HG03175 (cell line): ENCODE results near the gene NR4A3.
"Not testable (repeated sequence)": the region's sequence is repeated elsewhere in the genome, so short reads cannot be mapped to it uniquely, and the experiment has no call there.

ENCODE experiments used
- ATAC-seq: cut with Tn5 transposase; IDR thresholded peaks from one replicate; pipeline ENCODE4 v1.9.1; 2021; ENCODE audit warnings: mild to moderate bottlenecking, moderate library complexity; ENCODE audit not compliant: unreplicated experiment

The NR4A3 gene

DNA sequence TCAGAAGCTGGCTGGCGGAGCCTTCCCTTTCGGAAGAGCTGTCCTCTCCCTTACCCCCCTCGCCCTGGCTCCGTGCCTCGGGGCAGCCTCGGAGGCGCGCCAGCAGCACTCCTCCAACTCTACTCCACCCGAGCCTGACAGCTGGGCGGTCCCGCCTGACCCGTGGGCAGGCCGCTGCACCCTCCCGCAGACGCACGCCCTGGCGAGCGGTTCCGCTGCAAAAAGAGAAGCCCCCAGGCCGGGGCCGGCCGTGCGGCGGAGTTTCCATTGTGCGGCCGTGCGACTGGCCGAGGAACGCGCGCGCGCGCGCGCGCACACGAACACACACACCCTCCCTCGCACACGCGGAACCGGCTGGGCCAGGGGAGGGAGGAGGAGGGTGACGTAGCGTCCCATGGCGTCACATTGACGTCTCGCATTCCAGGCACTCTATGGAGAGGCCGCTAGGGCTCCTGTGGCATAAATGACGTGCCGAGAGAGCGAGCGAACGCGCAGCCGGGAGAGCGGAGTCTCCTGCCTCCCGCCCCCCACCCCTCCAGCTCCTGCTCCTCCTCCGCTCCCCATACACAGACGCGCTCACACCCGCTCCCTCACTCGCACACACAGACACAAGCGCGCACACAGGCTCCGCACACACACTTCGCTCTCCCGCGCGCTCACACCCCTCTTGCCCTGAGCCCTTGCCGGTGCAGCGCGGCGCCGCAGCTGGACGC lies at the start of gene NR4A3:
TSS of gene NR4A3 (plus strand) at position 490 of the 713 bp plus-strand sequence. CDS start 6,158 bp downstream, outside the sequence.
- ATAC-seq, result peak; percentile 47

DNA sequence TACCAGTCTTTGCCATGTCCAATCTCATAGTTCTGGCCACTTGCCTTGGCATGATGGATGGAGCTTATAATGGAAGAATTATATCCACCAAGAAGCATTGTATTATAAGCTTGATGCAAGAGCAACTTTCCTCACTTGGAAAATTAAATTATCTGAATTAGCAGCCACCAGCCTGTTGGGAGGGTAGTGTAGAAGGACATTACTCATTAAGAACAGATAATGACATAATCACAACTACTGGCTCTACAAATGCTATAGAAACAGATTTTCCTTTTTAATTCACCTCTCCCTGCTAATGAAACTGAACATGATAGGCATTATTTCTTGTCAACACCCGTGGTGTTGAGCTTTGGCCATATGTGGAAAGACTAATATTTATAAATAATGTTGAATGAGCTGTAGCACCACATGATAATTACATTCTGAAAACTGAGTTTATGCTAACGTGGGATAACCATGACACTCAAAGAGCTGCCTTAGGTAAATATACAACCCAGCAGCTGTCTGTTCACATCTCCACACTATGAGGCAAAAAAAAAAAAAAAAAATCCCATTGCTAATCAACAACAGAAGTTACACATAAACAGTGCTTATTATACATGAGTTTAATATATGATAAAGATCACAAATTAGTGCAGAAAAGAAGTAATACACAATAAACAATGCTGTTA lies 48.1 kb upstream of the NR4A3 start:
- ATAC-seq, result no peak

- ATAC-seq, result no peak
Observed at GRCh38 chr9:99778308-99778707, 43.4 kb upstream of the NR4A3 start.

DNA sequence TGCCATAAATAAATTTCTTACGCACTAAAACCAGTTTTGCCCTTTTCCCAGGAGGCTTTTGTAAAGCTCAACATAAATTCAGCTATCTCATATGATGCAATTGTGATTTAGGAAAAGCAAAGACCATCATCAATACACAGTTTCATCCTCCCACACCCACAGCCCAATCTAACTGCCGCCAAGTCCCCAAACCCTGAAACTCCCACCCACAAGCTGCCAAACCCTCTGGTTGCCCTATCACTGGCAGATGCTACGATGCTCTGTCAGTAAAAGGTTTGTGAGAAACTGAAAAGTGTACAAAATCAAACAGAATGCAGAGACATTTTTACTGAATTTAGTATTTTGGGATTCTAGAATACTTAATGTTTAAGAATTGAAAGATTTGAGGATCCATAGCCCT lies 42.8 kb upstream of the NR4A3 start:
- ATAC-seq, result no peak

- ATAC-seq, result no peak
Observed at GRCh38 chr9:99779277-99779676, 42.4 kb upstream of the NR4A3 start.

GRCh38 chr9:99782349-99782748 lies 39.3 kb upstream of the NR4A3 start:
- not testable (repeated sequence) for ATAC-seq

- no peak for ATAC-seq
Observed at GRCh38 chr9:99782962-99783718, 38.5 kb upstream of the NR4A3 start.

DNA sequence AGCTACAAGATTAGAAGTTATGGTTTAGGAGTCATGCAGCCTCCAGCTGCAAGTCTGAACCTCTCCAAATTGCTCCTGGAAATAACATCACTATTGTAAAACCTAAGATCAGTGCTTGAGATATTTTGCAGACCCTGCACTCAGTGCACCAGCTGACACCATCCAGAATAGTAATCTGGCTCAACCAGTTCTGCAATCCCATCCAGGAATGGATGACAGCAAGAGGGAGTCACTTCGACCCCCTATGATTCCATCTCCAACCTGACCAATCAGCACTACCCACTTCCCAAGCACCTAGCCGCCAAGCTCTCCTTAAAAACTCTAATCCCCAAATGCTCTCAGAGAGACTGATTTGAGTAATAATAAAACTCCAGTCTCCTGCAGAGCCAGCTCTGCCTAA lies 37.9 kb upstream of the NR4A3 start:
- ATAC-seq, result no peak

- no peak for ATAC-seq
Observed at GRCh38 chr9:99785010-99785590, 36.6 kb upstream of the NR4A3 start.

GRCh38 chr9:99787556-99787955 lies 34.1 kb upstream of the NR4A3 start:
- no peak for ATAC-seq

- ATAC-seq, result no peak
Observed at GRCh38 chr9:99793528-99793927, 28.2 kb upstream of the NR4A3 start.

GRCh38 chr9:99796231-99796630 lies 25.5 kb upstream of the NR4A3 start:
- ATAC-seq, result no peak

GRCh38 chr9:99801775-99802174 lies 19.9 kb upstream of the NR4A3 start:
- no peak for ATAC-seq

- no peak for ATAC-seq
Observed at GRCh38 chr9:99803694-99804093, 18.0 kb upstream of the NR4A3 start.

DNA sequence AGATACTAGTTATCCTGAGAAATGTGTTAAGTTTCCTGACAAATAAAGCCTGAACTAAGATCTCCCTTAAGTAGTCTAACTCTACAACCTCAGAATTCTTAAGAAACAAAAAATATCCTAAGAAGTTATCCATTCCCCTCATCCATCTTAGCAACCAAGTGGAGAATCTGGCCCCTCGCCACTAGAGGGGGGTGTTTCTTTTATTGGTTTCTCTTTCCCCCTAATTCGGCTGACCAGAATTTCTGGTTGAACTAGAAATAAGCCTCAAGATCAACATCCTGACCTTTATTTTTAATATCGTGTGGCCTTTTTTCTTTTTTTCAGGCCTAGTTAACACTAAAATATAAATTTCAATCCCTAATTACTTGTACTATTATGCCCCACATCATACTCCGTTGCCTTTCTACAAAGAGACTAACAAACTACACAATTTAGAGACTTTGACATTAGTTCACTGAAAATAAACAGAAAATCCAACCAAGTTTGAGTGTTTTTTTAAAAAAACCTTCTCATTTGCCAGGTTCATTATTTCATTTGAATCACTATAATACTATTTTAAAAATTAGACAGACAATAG lies 14.3 kb upstream of the NR4A3 start:
- ATAC-seq, result peak; percentile 57

DNA sequence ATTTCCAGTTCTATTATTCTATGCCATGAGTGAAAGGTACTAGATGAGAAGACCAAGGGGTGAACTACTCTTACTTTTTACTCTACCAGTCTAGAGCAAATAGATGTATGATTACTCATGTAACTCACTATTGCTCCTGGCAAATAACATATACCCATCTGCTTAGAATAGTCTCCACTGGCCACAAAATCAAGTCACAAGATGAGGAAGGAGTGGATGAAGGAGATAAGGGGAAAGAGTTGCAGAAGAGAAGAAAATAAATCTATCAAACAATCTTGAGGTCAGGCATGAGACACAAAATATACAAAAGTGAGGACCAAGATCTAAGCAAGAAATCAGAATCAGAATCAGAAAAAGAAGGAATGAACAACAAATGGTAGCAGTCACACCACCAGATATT lies 13.7 kb upstream of the NR4A3 start:
- no peak for ATAC-seq

DNA sequence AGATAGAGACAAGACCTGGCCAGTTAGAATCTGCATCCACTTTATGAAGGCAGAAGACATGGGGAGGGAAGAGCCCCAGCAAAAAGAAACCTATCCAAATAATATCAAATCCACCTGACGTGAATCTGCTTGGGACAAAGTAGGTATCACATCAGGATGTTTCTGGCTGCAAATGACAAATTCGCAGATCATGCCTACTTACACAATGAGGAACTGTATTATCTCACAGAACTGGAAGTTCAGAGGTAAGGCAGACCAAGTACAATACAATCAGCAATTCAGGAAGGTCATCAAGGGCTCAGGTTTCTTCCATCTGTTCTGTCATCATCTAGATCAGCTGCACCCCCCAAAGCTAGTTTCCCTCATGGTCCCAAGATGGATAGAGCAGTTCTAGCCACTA lies 13.2 kb upstream of the NR4A3 start:
- ATAC-seq, result no peak

- ATAC-seq, result no peak
Observed at GRCh38 chr9:99809586-99810319, 11.9 kb upstream of the NR4A3 start.

DNA sequence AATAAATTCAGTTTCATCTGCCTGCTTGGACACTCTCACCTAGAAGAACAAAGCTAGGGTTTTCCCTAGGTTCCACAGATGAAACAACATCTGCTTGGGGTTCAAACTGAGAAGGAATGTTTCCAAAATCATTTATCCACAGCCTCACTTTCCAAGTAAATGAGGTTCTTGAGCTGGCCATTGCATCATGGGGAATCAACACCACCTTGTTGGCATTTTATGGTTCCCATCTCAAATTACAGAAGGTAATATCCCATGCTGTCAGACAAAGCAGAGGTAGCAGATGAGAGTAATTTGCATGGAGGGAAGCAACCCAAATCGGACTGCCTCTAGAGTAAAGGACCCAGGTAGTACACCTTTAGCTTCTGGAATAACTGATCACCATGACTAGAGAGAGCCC lies 10.5 kb upstream of the NR4A3 start:
- peak; percentile 15 for ATAC-seq

DNA sequence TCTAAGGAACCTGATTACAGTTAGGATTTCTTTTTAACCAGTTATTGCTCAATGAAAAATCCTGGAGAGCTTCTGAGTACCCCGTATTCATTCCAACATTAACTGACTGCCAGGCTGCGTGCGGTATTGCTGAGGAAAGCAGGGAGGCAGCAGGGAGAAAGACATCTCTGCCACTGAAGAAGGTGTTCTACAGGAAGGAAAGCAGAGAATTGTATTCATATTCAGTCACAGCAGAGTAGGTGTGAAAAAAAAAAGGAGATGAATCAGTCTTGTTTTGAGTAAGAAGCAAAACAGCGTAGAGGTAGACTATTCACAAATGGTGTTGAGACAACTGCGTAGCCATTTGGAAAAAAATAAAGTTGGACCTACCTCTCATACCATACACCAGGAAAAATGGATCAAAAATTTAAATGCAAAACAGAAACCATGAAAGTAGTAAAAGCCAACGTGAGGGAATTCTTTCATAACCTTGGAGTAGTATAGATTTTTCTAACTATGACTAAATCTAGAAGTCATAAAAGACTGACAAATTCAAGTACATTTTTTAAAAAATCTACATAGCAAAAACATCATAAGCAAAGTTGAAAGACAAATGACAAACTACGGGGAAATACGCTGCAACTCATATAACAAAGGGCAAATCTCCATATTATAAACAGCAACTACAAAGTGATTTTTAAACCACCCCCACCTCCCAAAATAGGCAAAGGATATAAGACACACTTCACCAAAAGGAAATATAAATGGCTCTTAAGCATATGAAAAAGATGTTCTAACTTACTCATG lies 9.9 kb upstream of the NR4A3 start:
- peak; percentile 69 for ATAC-seq
